Spleen (tissue), 11 donors: ENCODE data around the gene CACNB1. TPM values are rescaled to one million over a fixed set of nuclear protein-coding genes. Genes with fewer than 3 reads are reported as not detected.

Source experiments
- DNase-seq: peaks from one replicate; pipeline ENCODE4 v3.0.0-alpha.2; 2020
- H3K27ac ChIP-seq, 8 donors: fragments of 200-600 bp; sonication (generic) in 7 of 8; 1 replicate in 4 of 8; 2 replicates in 4 of 8; pipeline versions ENCODE4 v1.5.0 to v1.8.0; 2016 to 2021; ENCODE audit warnings: inconsistent platforms in 4 of 8, mild to moderate bottlenecking in 4 of 8, moderate library complexity in 1 of 8
- H3K27me3 ChIP-seq, 7 donors: fragments of 200-600 bp; sonication (generic) in 6 of 7; replicated peaks in 1 of 7; 1 replicate in 4 of 7; 2 replicates in 3 of 7; pipeline versions ENCODE4 v1.5.0 to v1.8.0; 2016 to 2021; ENCODE audit warnings: inconsistent platforms in 3 of 7, mild to moderate bottlenecking in 1 of 7
- H3K36me3 ChIP-seq, 6 donors: fragments of 200-600 bp; sonication (generic) in 5 of 6; 1 replicate in 4 of 6; 2 replicates in 2 of 6; pipeline versions ENCODE4 v1.5.0 to v1.8.0; 2016 to 2021; ENCODE audit warnings: inconsistent platforms in 2 of 6
- H3K4me1 ChIP-seq, 6 donors: fragments of 200-600 bp; sonication (generic) in 5 of 6; 1 replicate in 3 of 6; 2 replicates in 3 of 6; pipeline versions ENCODE4 v1.5.0 to v1.8.0; 2016 to 2021; ENCODE audit warnings: inconsistent platforms in 3 of 6
- H3K4me3 ChIP-seq, 8 donors: fragments of 200-600 bp; sonication (generic) in 7 of 8; 1 replicate in 4 of 8; 2 replicates in 4 of 8; pipeline versions ENCODE4 v1.5.0 to v1.8.0; 2016 to 2021; ENCODE audit warnings: inconsistent platforms in 4 of 8, mild to moderate bottlenecking in 4 of 8, moderate library complexity in 2 of 8
- H3K9me3 ChIP-seq, 8 donors: fragments of 200-600 bp; sonication (generic) in 7 of 8; 1 replicate in 4 of 8; 2 replicates in 4 of 8; pipeline versions ENCODE4 v1.5.0 to v1.8.0; 2016 to 2021; ENCODE audit warnings: inconsistent platforms in 4 of 8
- CTCF ChIP-seq, 11 experiments: fragments of 200-600 bp in 7 of 11; fragments of 450-650 bp in 4 of 11; sonication (generic) in 4 of 11; IDR thresholded peaks in 8 of 11; conservative IDR thresholded peaks in 3 of 11; 1 replicate in 7 of 11; 2 replicates in 4 of 11; pipeline versions ENCODE4 v1.4.0 to v1.8.0; 2016 to 2021; ENCODE audit warnings: antibody characterized with exemption in 11 of 11, inconsistent platforms in 4 of 11, mild to moderate bottlenecking in 1 of 11
- POLR2A ChIP-seq, 3 donors: fragments of 450-650 bp; IDR thresholded peaks; one replicate each; pipeline ENCODE4 v1.5.1; 2017; ENCODE audit warnings: antibody characterized with exemption in 3 of 3, mild to moderate bottlenecking in 1 of 3
- POLR2AphosphoS5 ChIP-seq, 3 donors: sonication (generic); formaldehyde crosslinking; IDR thresholded peaks; one replicate each; pipeline ENCODE4 v1.5.1; 2017; ENCODE audit warnings: antibody characterized with exemption in 3 of 3
- WGBS, 5 donors: extraction: QIAGEN DNeasy Blood & Tissue Kit in 3 of 5; methylation state at CpG; one replicate each; pipeline versions ENCODE4 v1.1.5 to v1.1.7; 2013 to 2018; 5-methylcytosine and 5-hydroxymethylcytosine counted together
- intact Hi-C: fragments of 100-400 bp; cut with DNase I; formaldehyde crosslinking; loops from one replicate; pipeline ENCODE4 v1.15.0; 2023; ENCODE audit warnings: low total_unique reads
- polyA plus RNA-seq, 3 donors: library from polyadenylated mRNA; stranded (reverse); fragments of 200-250 nt; gene quantifications; one replicate each; pipeline ENCODE4 v1.2.1, GENCODE V29; 2013
- total RNA-seq, 7 donors: library from RNA; depleted of rRNA in 3 of 7; stranded (reverse); fragments of >200 nt in 3 of 7; fragmentation: NEBNext Ultra II Directional in 4 of 7; extraction: Animal tissue kit (Norgen Biotek cat#: 25700) in 4 of 7; gene quantifications; one replicate each; pipeline versions ENCODE4 v1.1.0 to v1.2.1, GENCODE V29; 2016 to 2021
- donor health status: healthy with polysubstance abuse.
- donor health status: DM: no; HTN: no; CAD: no; lungs with moderate emphysema.
- donor health status: DM: no; HTN: no; CAD: no.
- donor health status: Bipolar disorder and iron deficiency.
- donor health status: healthy.
- donor health status: DM: no; HTN: no; CAD: no.
- donor health status: DM: yes; HTN: yes; CAD: no.

The CACNB1 gene
- total and polyA plus RNA-seq, 10 donors, result 2.0 to 11.9 (median 6.7) TPM

- no peaks in the 10 kb centered on the region for H3K36me3 ChIP-seq
- H3K27me3 ChIP-seq, result peaks cover 9 to 75% (median 41%) of the 10 kb centered on the region in 7 donors
- TF ChIP-seq POLR2A (IDR thresholded peaks at IDR 0.05), result no peak
- no peak for TF ChIP-seq POLR2AphosphoS5 (IDR thresholded peaks at IDR 0.05)
- TF ChIP-seq CTCF (IDR thresholded peaks at IDR 0.05 in 8 of 11, conservative IDR thresholded peaks at IDR 0.05 in 3 of 11), result no peak
- 68 to 82% (median 78%) methylated on average over 8 to 9 of the region's 9 CpGs for WGBS, 5 donors
- intact Hi-C loops, result no loop called here
- no peaks in the 10 kb centered on the region for H3K9me3 ChIP-seq
- no peak overlapping the region for H3K27ac ChIP-seq
- DNase-seq, result no peak
- H3K4me1 ChIP-seq, result peaks cover 15 to 25% (median 24%) of the 10 kb centered on the region in 6 donors
- H3K4me3 ChIP-seq, result no peak overlapping the region
These were observed 25.7 kb upstream of the CACNB1 start for GRCh38 chr17:39222866-39223834.

- WGBS, 5 donors, result 85 to 95% (median 94%) methylated on average over 3 to 7 of the region's 7 CpGs
- Histone ChIP-seq H3K27me3 (peaks cover 9 to 75% (median 31%) of the 10 kb centered on the region in 7 donors), H3K4me3 (no peak overlapping the region), H3K27ac (no peak overlapping the region), H3K9me3 (no peaks in the 10 kb centered on the region), H3K36me3 (no peaks in the 10 kb centered on the region), H3K4me1 (peaks cover 15 to 25% (median 24%) of the 10 kb centered on the region in 6 donors)
- intact Hi-C loops, result no loop called here
- DNase-seq, result no peak
- TF ChIP-seq POLR2AphosphoS5 (IDR thresholded peaks at IDR 0.05) (no peak), CTCF (IDR thresholded peaks at IDR 0.05 in 8 of 11, conservative IDR thresholded peaks at IDR 0.05 in 3 of 11) (no peak), POLR2A (IDR thresholded peaks at IDR 0.05) (no peak)
These were observed 24.7 kb upstream of the CACNB1 start for GRCh38 chr17:39222151-39222550.

- H3K4me1 ChIP-seq, result peaks cover 15 to 24% (median 23%) of the 10 kb centered on the region in 6 donors
- TF ChIP-seq CTCF (IDR thresholded peaks at IDR 0.05 in 8 of 11, conservative IDR thresholded peaks at IDR 0.05 in 3 of 11), result no peak
- no peak for TF ChIP-seq POLR2A (IDR thresholded peaks at IDR 0.05)
- no peaks in the 10 kb centered on the region for H3K9me3 ChIP-seq
- no peak for DNase-seq
- 87 to 92% (median 90%) methylated on average over 4 to 6 of the region's 6 CpGs for WGBS, 5 donors
- H3K27ac ChIP-seq, result no peak overlapping the region
- H3K4me3 ChIP-seq, result no peak overlapping the region
- H3K27me3 ChIP-seq, result peaks cover 8 to 75% (median 27%) of the 10 kb centered on the region in 7 donors
- intact Hi-C loops, result no loop called here
- no peaks in the 10 kb centered on the region for H3K36me3 ChIP-seq
These were observed 24.1 kb upstream of the CACNB1 start for GRCh38 chr17:39221572-39221971.

GRCh38 chr17:39219647-39220154 lies 22.2 kb upstream of the CACNB1 start:
- peaks cover 0 to 75% (median 9%) of the 10 kb centered on the region in 7 donors for H3K27me3 ChIP-seq
- peaks cover 0 to 5% (median 5%) of the 10 kb centered on the region in 6 donors for H3K4me1 ChIP-seq
- H3K27ac ChIP-seq, result no peak overlapping the region
- H3K4me3 ChIP-seq, result no peak overlapping the region
- DNase-seq, result no peak
- intact Hi-C loops, result no loop called here
- no peak for TF ChIP-seq POLR2AphosphoS5 (IDR thresholded peaks at IDR 0.05)
- no peak for TF ChIP-seq POLR2A (IDR thresholded peaks at IDR 0.05)
- TF ChIP-seq CTCF (IDR thresholded peaks at IDR 0.05 in 8 of 11, conservative IDR thresholded peaks at IDR 0.05 in 3 of 11), result no peak
- H3K9me3 ChIP-seq, result no peaks in the 10 kb centered on the region
- WGBS, 5 donors, result 58 to 75% (median 69%) methylated on average over 8 of the region's 8 CpGs
- H3K36me3 ChIP-seq, result no peaks in the 10 kb centered on the region
